Myocyte (in vitro differentiated cells): ENCODE results near the gene FRMPD2. TPM values are rescaled to one million over a fixed set of nuclear protein-coding genes. Genes with fewer than 3 reads are reported as not detected.
"Not testable (repeated sequence)": the region's sequence is repeated elsewhere in the genome, so short reads cannot be mapped to it uniquely, and the experiment has no call there.

ENCODE experiments used
- DNase-seq: peaks from one replicate; pipeline ENCODE4 v3.0.0-alpha.2; 2012; ENCODE audit warnings: low read depth
- total RNA-seq: library from RNA; depleted of rRNA; stranded (reverse); fragments of >200 nt; gene quantifications from 2 replicates; pipeline ENCODE4 v1.2.3, GENCODE V29; 2014

Gene FRMPD2
- total RNA-seq, 1 donor from 2014 or later = not detected

- DNase-seq = peak; percentile 71
These were observed 20.4 kb downstream of the FRMPD2 start for GRCh38 chr10:48253970-48254657.

- DNase-seq = no peak
These were observed 22.2 kb downstream of the FRMPD2 start for GRCh38 chr10:48252354-48252650.

- DNase-seq = no peak
These were observed 22.8 kb downstream of the FRMPD2 start for GRCh38 chr10:48251525-48252353.

GRCh38 chr10:48251152-48251524 lies 23.4 kb downstream of the FRMPD2 start:
- DNase-seq = no peak

- no peak for DNase-seq
These were observed 24.6 kb downstream of the FRMPD2 start for GRCh38 chr10:48249763-48250351.

- DNase-seq = no peak
These were observed 25.3 kb downstream of the FRMPD2 start for GRCh38 chr10:48249004-48249762.

- DNase-seq = no peak
These were observed 26.0 kb downstream of the FRMPD2 start for GRCh38 chr10:48248462-48248861.

- DNase-seq = no peak
These were observed 26.8 kb downstream of the FRMPD2 start for GRCh38 chr10:48247680-48248079.

- DNase-seq = no peak
These were observed 28.0 kb downstream of the FRMPD2 start for GRCh38 chr10:48246501-48246900.

- DNase-seq = no peak
These were observed 28.5 kb downstream of the FRMPD2 start for GRCh38 chr10:48245977-48246376.

GRCh38 chr10:48243921-48244320 lies 30.6 kb downstream of the FRMPD2 start:
- DNase-seq = not testable (repeated sequence)

GRCh38 chr10:48243487-48243886 lies 31.0 kb downstream of the FRMPD2 start:
- no peak for DNase-seq

GRCh38 chr10:48242171-48242904 lies 32.2 kb downstream of the FRMPD2 start:
- DNase-seq = no peak

GRCh38 chr10:48241332-48241731 lies 33.2 kb downstream of the FRMPD2 start:
- no peak for DNase-seq

GRCh38 chr10:48240196-48240595 lies 34.3 kb downstream of the FRMPD2 start:
- no peak for DNase-seq

GRCh38 chr10:48239618-48240017 lies 34.9 kb downstream of the FRMPD2 start:
- DNase-seq = no peak

- DNase-seq = no peak
These were observed 35.5 kb downstream of the FRMPD2 start for GRCh38 chr10:48238826-48239520.

GRCh38 chr10:48237259-48238250 lies 36.9 kb downstream of the FRMPD2 start:
- DNase-seq = no peak

- DNase-seq = no peak
These were observed 38.3 kb downstream of the FRMPD2 start for GRCh38 chr10:48236199-48236621.
